IMR-90 (cell line): ENCODE data around the gene USP26. TPM values are rescaled to one million over a fixed set of nuclear protein-coding genes. Genes with fewer than 3 reads are reported as not detected.

Experiments
- ATAC-seq: fragments of 200-7000 bp; cut with Tn5 transposase; 2 replicates; pipeline ENCODE4 v1.9.1; 2020; ENCODE audit warnings: low read depth, mild to moderate bottlenecking, moderate library complexity
- BruUV-seq: library from RNA; stranded (reverse); fragments of 400-500 nt; replicated peaks from 2 replicates; lab custom pipeline; 2021; lab: Mats Ljungman, UMichigan
- CTCF ChIA-PET: fragments of 300-600 bp; formaldehyde crosslinking; extraction: SDS; loops from one replicate; lab custom pipeline; 2021; ENCODE audit warnings: antibody characterized with exemption; lab: Yijun Ruan, JAX
- POLR2A ChIA-PET: fragments of 300-600 bp; sonication (Branson Sonifier 250); formaldehyde crosslinking; loops from one replicate; lab custom pipeline; 2022; ENCODE audit warnings: antibody characterized with exemption; ENCODE audit not compliant: unreplicated experiment; lab: Charles Lee
- DNase-seq: peaks from one replicate; pipeline ENCODE4 v3.0.0; 2013
- H2AFZ ChIP-seq: replicated peaks from 2 replicates; pipeline ENCODE3; 2013; ENCODE audit warnings: low read length, mild to moderate bottlenecking; ENCODE audit not compliant: poor library complexity
- H2AK5ac ChIP-seq: 2 replicates; pipeline ENCODE4 v1.6.1; 2013; ENCODE audit warnings: low read depth, low read length, inconsistent platforms
- H2AK9ac ChIP-seq: replicated peaks from 2 replicates; pipeline ENCODE3; 2013; ENCODE audit warnings: mild to moderate bottlenecking, low read depth, low read length, moderate library complexity; ENCODE audit not compliant: poor library complexity
- H2BK120ac ChIP-seq: 2 replicates; pipeline ENCODE4 v1.6.1; 2013; ENCODE audit warnings: low read depth, low read length, inconsistent platforms
- H2BK15ac ChIP-seq: 3 replicates; pipeline ENCODE4 v1.6.1; 2013; ENCODE audit warnings: low read depth, low read length, inconsistent platforms
- H2BK20ac ChIP-seq: 2 replicates; pipeline ENCODE4 v1.6.1; 2013; ENCODE audit warnings: low read depth, mild to moderate bottlenecking, inconsistent platforms, low read length, moderate library complexity
- H2BK5ac ChIP-seq: 2 replicates; pipeline ENCODE4 v1.6.1; 2013; ENCODE audit warnings: mild to moderate bottlenecking, low read depth, low read length, inconsistent platforms; ENCODE audit not compliant: poor library complexity, severe bottlenecking
- H3K14ac ChIP-seq: replicated peaks from 2 replicates; pipeline ENCODE4 v1.6.1; 2013; ENCODE audit warnings: low read depth, low read length, inconsistent platforms
- H3K18ac ChIP-seq: 2 replicates; pipeline ENCODE4 v1.6.1; 2013; ENCODE audit warnings: low read depth, low read length, control low read depth
- H3K23ac ChIP-seq: 2 replicates; pipeline ENCODE4 v1.6.1; 2013; ENCODE audit warnings: low read depth, low read length, inconsistent platforms
- H3K27ac ChIP-seq: 2 replicates; pipeline ENCODE4 v1.5.1; 2013; ENCODE audit warnings: mild to moderate bottlenecking, control low read depth, low read length; ENCODE audit not compliant: insufficient read depth
- H3K27me3 ChIP-seq: 2 replicates; pipeline ENCODE4 v1.6.1; 2013; ENCODE audit warnings: low read length; ENCODE audit not compliant: control insufficient read depth, insufficient read depth
- H3K36me3 ChIP-seq: 2 replicates; pipeline ENCODE4 v1.6.1; 2013; ENCODE audit warnings: low read length, mixed read lengths; ENCODE audit not compliant: control insufficient read depth, insufficient read depth
- H3K4ac ChIP-seq: 2 replicates; pipeline ENCODE4 v1.6.1; 2013; ENCODE audit warnings: low read depth, low read length, inconsistent platforms
- H3K4me1 ChIP-seq: 2 replicates; pipeline ENCODE4 v1.6.1; 2013; ENCODE audit warnings: low read length, mixed read lengths; ENCODE audit not compliant: control insufficient read depth, insufficient read depth
- H3K4me2 ChIP-seq: 2 replicates; pipeline ENCODE4 v1.6.1; 2013; ENCODE audit warnings: low read depth, mild to moderate bottlenecking, control low read depth, low read length, moderate library complexity
- H3K4me3 ChIP-seq: 2 replicates; pipeline ENCODE4 v1.5.1; 2013; ENCODE audit warnings: low read depth, mild to moderate bottlenecking, control low read depth, low read length, moderate library complexity; ENCODE audit not compliant: insufficient read depth
- H3K56ac ChIP-seq: 2 replicates; pipeline ENCODE4 v1.6.1; 2013; ENCODE audit warnings: low read length, inconsistent platforms; ENCODE audit not compliant: insufficient read depth; ENCODE audit errors: extremely low read depth
- H3K79me1 ChIP-seq, 2 experiments: 2 replicates each; pipeline ENCODE4 v1.6.1; 2013; ENCODE audit warnings: low read length in 2 of 2, inconsistent platforms in 1 of 2, low read depth in 1 of 2
- H3K9ac ChIP-seq: 2 replicates; pipeline ENCODE4 v1.6.1; 2013; ENCODE audit warnings: low read depth, low read length, control low read depth
- H3K9me1 ChIP-seq: 2 replicates; pipeline ENCODE4 v1.6.1; 2013; ENCODE audit warnings: low read length, inconsistent platforms; ENCODE audit not compliant: insufficient read depth
- H3K9me3 ChIP-seq: 2 replicates; pipeline ENCODE4 v1.6.1; 2013; ENCODE audit warnings: low read length; ENCODE audit not compliant: control insufficient read depth, insufficient read depth
- H4K20me1 ChIP-seq: 2 replicates; pipeline ENCODE4 v1.6.1; 2013; ENCODE audit warnings: low read length, inconsistent platforms; ENCODE audit not compliant: insufficient read depth
- H4K5ac ChIP-seq: 2 replicates; pipeline ENCODE4 v1.6.1; 2013; ENCODE audit warnings: mild to moderate bottlenecking, low read depth, low read length, control low read depth
- H4K8ac ChIP-seq, 2 experiments: 2 replicates each; pipeline ENCODE4 v1.6.1; 2013; ENCODE audit warnings: low read depth in 2 of 2, low read length in 2 of 2, control low read depth in 1 of 2, inconsistent platforms in 1 of 2
- H4K91ac ChIP-seq: 2 replicates; pipeline ENCODE4 v1.6.1; 2013; ENCODE audit warnings: low read depth, low read length, inconsistent platforms; ENCODE audit not compliant: insufficient read depth
- CEBPB ChIP-seq: IDR thresholded peaks from 2 replicates; pipeline ENCODE4 v1.6.1; 2012; ENCODE audit warnings: low read depth, low read length, improper control_type of control experiment
- WGBS, 2 experiments: methylation state at CpG; one replicate each; pipeline versions ENCODE4 v1.1.5 to v1.1.7; 2013; ENCODE audit warnings: missing lambda C conversion rate in 2 of 2; ENCODE audit not compliant: insufficient read length in 1 of 2; ENCODE audit errors: extremely low coverage in 2 of 2; 5-methylcytosine and 5-hydroxymethylcytosine counted together
- dilution Hi-C: fragments of 300-500 bp; cut with HindIII; formaldehyde crosslinking; loops from one replicate; pipeline ENCODE4 v1.14.3; 2018; ENCODE audit warnings: low sequenced_read_pairs; ENCODE audit not compliant: unreplicated experiment
- in situ Hi-C: fragments of 300-500 bp; cut with MboI; formaldehyde crosslinking; loops from 3 replicates; pipeline ENCODE4 v1.14.3; 2019; ENCODE audit warnings: low sequenced_read_pairs, inconsistent platforms, mixed read lengths
- intact Hi-C: fragments of 100-400 bp; cut with micrococcal nuclease; formaldehyde crosslinking; loops from 2 replicates; pipeline ENCODE4 v1.10.0; 2022
- polyA plus RNA-seq, 3 experiments: library from polyadenylated mRNA; depleted of rRNA; stranded (reverse); fragments of >200 nt; gene quantifications; 2 replicates each; pipeline ENCODE4 v1.2.3, GENCODE V29; 2012; ENCODE audit warnings: low replicate concordance in 1 of 3
- total RNA-seq: library from RNA; depleted of rRNA; stranded (reverse); fragments of >200 nt; gene quantifications from 2 replicates; pipeline ENCODE4 v1.2.3, GENCODE V29; 2012

Gene USP26
- total and polyA plus RNA-seq, 2 of the 4 experiments (the other 2 are of a cell fraction): not detected

GRCh38 chrX:133033010-133033409, 63.9 kb downstream of the USP26 start:
- Histone ChIP-seq H4K8ac (no peak overlapping the region), H3K4me2 (no peak overlapping the region), H3K9me3 (no peaks in the 10 kb centered on the region), H3K4ac (no peak overlapping the region), H2AFZ (no peak overlapping the region), H3K4me1 (no peaks in the 10 kb centered on the region), H2BK5ac (no peak overlapping the region), H3K27ac (no peak overlapping the region), H2BK15ac (no peak overlapping the region), H2BK20ac (no peak overlapping the region), H3K27me3 (no peaks in the 10 kb centered on the region), H4K91ac (no peak overlapping the region), H4K5ac (no peak overlapping the region), H2BK120ac (no peak overlapping the region), H3K18ac (no peak overlapping the region), H2AK5ac (no peak overlapping the region), H3K56ac (no peak overlapping the region), H3K9me1 (no peaks in the 10 kb centered on the region), H3K4me3 (no peak overlapping the region), H3K23ac (no peak overlapping the region), H2AK9ac (no peak overlapping the region), H3K79me1 (no peaks in the 10 kb centered on the region), H3K36me3 (no peaks in the 10 kb centered on the region), H3K14ac (no peak overlapping the region), H4K20me1 (no peaks in the 10 kb centered on the region), H3K9ac (no peak overlapping the region)
- in situ Hi-C loops (no loop called here), dilution Hi-C loops (no loop called here), intact Hi-C loops (no loop called here)
- ChIA-PET POLR2A (no interaction called here), CTCF (no interaction called here)
- no TSS peak for BruUV-seq
- ATAC-seq (no peak), DNase-seq (no peak)
- TF ChIP-seq CEBPB: no peak
- WGBS, 2 experiments: 33% methylated on average over 2 of the region's 5 CpGs; no CpG with 5 or more reads in 1 of the 2 experiments
